NK-92 treated with Interleukin-12 subunit alpha and Interleukin-12 subunit beta, amount 100 ng/mL, for 24 hours (cell line): ENCODE measurements around the gene ARAP3.

Experiments used
- DNase-seq: peaks from one replicate; lab custom pipeline; 2025; lab: John Stamatoyannopoulos, UW

Gene ARAP3

GRCh38 chr5:141672071-141672840 is 9.8 kb downstream of the ARAP3 start:
- DNase-seq = no peak

GRCh38 chr5:141669520-141669919 is 12.5 kb downstream of the ARAP3 start:
- DNase-seq = no peak

GRCh38 chr5:141668601-141669265 is 13.3 kb downstream of the ARAP3 start:
- DNase-seq = no peak

GRCh38 chr5:141665995-141666940 is 15.8 kb downstream of the ARAP3 start:
- DNase-seq = no peak

- DNase-seq = peak; percentile 47
Observed at GRCh38 chr5:141664733-141665461, 17.1 kb downstream of the ARAP3 start.

- no peak for DNase-seq
Observed at GRCh38 chr5:141663506-141663905, 18.5 kb downstream of the ARAP3 start.

GRCh38 chr5:141662028-141662427 is 20.0 kb downstream of the ARAP3 start:
- DNase-seq = no peak

- peak; percentile 67 for DNase-seq
Observed at GRCh38 chr5:141657937-141658545, 24.0 kb downstream of the ARAP3 start.

GRCh38 chr5:141657404-141657803 is 24.6 kb downstream of the ARAP3 start:
- DNase-seq = no peak

- DNase-seq = no peak
Observed at GRCh38 chr5:141656396-141656795, 25.6 kb downstream of the ARAP3 start.

GRCh38 chr5:141655020-141655419 is 27.0 kb downstream of the ARAP3 start:
- DNase-seq = no peak

GRCh38 chr5:141654298-141654697 is 27.7 kb downstream of the ARAP3 start:
- DNase-seq = no peak

GRCh38 chr5:141651728-141652105 is 30.3 kb downstream of the ARAP3 start:
- DNase-seq = no peak

- peak; percentile 72 for DNase-seq
Observed at GRCh38 chr5:141650851-141651727, 30.9 kb downstream of the ARAP3 start, which contains the start of gene FCHSD1. Gene FCHSD1, minus strand, starts transcription at chr5:141651418. Its CDS starts 50 bp downstream, at chr5:141651368.

GRCh38 chr5:141649972-141650371 is 32.1 kb downstream of the ARAP3 start:
- no peak for DNase-seq

- DNase-seq = no peak
Observed at GRCh38 chr5:141649056-141649688, 32.9 kb downstream of the ARAP3 start.

GRCh38 chr5:141647851-141648250 is 34.2 kb downstream of the ARAP3 start:
- DNase-seq = no peak

GRCh38 chr5:141647242-141647641 is 34.8 kb downstream of the ARAP3 start:
- DNase-seq = no peak

- no peak for DNase-seq
Observed at GRCh38 chr5:141646026-141646425, 36.0 kb downstream of the ARAP3 start.
